GM12891 (cell line): ENCODE data around the gene CLIP3. TPM values are rescaled to one million over a fixed set of nuclear protein-coding genes. Genes with fewer than 3 reads are reported as not detected.
A peak's percentile ranks its signal among the peaks of the same experiment; 100 is the strongest.
"Not testable (repeated sequence)": the region's sequence is repeated elsewhere in the genome, so short reads cannot be mapped to it uniquely, and the experiment has no call there.

ENCODE experiments used
- DNase-seq: peaks from one replicate; pipeline ENCODE4 v3.0.0; 2011; ENCODE audit warnings: low spot score; ENCODE audit not compliant: insufficient read length
- FAIRE-seq: peaks from 2 replicates; lab custom pipeline; 2011; peaks lifted over from hg19 to GRCh38; lab: Jason Lieb, UNC
- PAX5 ChIP-seq: IDR thresholded peaks from 2 replicates; pipeline ENCODE4 v1.6.1; 2011; ENCODE audit warnings: low read length, moderate library complexity, mild to moderate bottlenecking; ENCODE audit not compliant: insufficient read depth, severe bottlenecking
- POLR2A ChIP-seq: IDR thresholded peaks from 2 replicates; pipeline ENCODE4 v1.6.1; 2011; ENCODE audit warnings: low read depth, low read length, control low read depth
- POLR2AphosphoS5 ChIP-seq: IDR thresholded peaks from 2 replicates; pipeline ENCODE4 v1.6.1; 2011; ENCODE audit warnings: low read depth, low read length, control low read depth
- POU2F2 ChIP-seq: IDR thresholded peaks from 2 replicates; pipeline ENCODE4 v1.6.1; 2011; ENCODE audit warnings: low read depth, mild to moderate bottlenecking, control low read depth, low read length, moderate library complexity
- SPI1 ChIP-seq: IDR thresholded peaks from 2 replicates; pipeline ENCODE4 v1.6.1; 2011; ENCODE audit warnings: low read depth, low read length, control low read depth
- TAF1 ChIP-seq: IDR thresholded peaks from 2 replicates; pipeline ENCODE4 v1.6.1; 2011; ENCODE audit warnings: low read depth, low read length, control low read depth
- polyA plus RNA-seq: library from polyadenylated mRNA; unstranded; fragments of >200 nt; gene quantifications from one replicate; pipeline ENCODE4 v1.2.1, GENCODE V29; 2012; ENCODE audit warnings: low read depth, missing spikeins, inconsistent platforms; ENCODE audit not compliant: missing spikeins

Gene CLIP3, protein sequence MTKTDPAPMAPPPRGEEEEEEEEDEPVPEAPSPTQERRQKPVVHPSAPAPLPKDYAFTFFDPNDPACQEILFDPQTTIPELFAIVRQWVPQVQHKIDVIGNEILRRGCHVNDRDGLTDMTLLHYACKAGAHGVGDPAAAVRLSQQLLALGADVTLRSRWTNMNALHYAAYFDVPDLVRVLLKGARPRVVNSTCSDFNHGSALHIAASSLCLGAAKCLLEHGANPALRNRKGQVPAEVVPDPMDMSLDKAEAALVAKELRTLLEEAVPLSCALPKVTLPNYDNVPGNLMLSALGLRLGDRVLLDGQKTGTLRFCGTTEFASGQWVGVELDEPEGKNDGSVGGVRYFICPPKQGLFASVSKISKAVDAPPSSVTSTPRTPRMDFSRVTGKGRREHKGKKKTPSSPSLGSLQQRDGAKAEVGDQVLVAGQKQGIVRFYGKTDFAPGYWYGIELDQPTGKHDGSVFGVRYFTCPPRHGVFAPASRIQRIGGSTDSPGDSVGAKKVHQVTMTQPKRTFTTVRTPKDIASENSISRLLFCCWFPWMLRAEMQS
- polyA plus RNA-seq: 2.0 TPM

DNA sequence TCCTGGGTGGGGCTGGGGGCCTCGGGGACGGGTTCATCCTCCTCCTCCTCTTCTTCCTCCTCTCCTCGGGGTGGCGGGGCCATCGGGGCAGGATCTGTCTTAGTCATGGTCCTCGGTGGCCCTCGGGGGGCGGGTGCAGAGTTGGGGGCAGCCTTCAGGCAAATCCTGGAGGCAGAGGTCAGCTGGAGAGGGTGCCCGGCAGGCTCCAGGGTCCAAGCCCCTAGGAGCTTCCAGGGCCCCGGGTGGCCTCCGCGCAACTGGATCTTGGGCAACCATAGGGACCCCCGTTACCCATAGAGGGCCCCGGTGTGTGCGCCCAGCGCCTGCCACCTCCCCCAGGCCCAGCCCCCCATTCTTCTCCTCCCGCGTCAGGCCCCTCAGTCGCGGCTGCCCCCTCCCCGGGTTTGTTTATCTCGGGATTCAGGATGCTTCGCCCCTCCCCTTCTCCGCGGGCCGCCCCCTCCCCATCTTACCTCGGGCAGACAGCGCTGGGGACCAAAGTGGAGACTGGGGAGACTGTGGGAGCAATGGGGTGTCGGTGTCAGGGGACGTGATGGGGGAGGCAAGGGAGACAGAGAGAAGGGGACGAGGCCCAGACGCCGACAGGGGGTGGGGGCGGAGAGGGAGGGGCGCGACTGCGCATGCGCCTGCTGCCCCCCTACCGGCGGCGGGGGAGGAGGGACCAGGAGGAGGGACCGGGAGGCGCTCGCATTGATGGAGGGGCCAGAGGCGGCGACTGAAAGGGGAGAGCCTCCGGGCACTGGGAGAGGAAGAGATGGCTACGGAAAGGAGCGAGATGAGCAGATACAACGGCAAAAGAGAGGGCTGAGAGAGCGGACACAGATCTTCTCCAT lies at the start of gene CLIP3:
Gene CLIP3, minus strand, starts transcription at position 623 of the 854 bp plus-strand sequence. Its CDS starts 516 bp downstream, at position 107.
- TF ChIP-seq PAX5 (no peak), SPI1 (no peak), POU2F2 (no peak), TAF1 (no peak)
- DNase-seq (peak; percentile 85), FAIRE-seq (no peak)

DNA sequence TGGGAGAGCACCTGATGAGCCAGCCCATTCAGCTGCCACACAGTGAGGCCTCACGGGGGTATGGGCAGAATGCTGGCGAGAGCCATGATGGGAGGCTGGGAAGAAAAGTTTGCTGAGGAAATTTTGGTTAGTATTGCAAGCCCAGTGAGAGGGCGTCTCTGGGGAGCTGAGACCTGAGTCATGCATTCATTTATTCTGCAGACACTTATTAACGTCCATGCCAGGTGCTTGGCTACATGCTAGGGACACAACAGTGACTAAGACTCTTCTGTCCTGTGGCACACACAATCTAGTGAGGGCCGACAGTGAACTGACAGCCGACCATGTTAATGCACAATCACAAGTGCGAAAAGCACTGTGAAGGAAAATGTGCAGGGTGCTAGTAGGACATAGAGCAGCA lies 49.2 kb upstream of the CLIP3 start:
- FAIRE-seq: no peak
- DNase-seq: no peak
- no peak for TF ChIP-seq TAF1
- TF ChIP-seq POLR2A: no peak
- TF ChIP-seq POLR2AphosphoS5: no peak
- TF ChIP-seq SPI1: no peak
- TF ChIP-seq PAX5: no peak
- TF ChIP-seq POU2F2: no peak

DNA sequence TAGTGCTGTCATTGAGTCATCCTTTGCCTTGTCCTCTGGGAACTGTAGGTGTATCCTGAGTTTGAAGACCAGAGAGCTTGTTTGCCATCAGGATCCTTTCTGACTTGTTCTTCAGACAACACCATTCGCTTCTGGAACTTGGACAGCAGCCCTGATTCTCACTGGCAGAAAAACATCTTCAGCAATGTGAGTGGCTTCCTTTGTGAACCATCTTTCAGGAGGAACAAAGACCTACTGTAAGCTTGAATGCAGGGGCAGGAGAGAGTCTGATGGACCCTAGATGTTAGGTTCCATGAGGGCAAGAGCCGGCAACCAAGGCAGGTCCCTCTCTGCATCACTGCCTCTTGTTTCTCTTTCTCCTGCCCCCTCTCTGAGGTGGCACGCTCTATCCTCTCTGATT lies 48.7 kb upstream of the CLIP3 start:
- DNase-seq (no peak), FAIRE-seq (no peak)

DNA sequence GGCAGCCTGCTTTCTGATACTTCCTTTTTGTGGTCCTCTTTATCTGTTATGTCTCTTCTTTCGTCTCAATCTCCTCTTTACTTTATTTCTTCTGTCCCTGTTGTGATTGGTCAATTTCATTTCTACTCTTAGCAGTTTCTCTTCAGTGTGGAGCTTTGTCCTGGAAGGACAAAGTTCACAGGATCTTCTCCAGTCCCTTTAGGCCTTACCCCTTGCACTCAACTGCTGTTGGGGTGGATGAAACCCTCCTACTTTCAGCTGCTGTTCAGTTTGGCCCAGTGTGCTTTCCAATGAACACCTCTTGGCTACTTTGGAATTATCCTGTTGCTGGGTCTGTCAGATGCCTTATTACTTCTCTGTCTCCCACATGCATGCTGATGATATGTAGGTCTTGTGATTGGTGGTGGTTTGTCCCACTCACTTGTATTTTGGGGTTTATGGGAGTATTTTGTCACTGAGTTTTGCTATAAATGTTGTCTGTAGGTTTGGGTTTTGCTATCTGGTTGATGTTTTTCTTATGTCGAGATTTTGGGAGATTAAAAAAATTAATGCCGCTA lies 46.8 kb upstream of the CLIP3 start:
- FAIRE-seq (peak; percentile 9), DNase-seq (no peak)
- no peak for TF ChIP-seq SPI1
- TF ChIP-seq POU2F2: no peak
- no peak for TF ChIP-seq PAX5
- no peak for TF ChIP-seq POLR2AphosphoS5
- TF ChIP-seq TAF1: no peak
- TF ChIP-seq POLR2A: no peak

More for the DNA sequence above, 48.7 kb upstream of the CLIP3 start:
- no peak for TF ChIP-seq TAF1
- TF ChIP-seq POLR2A: no peak
- no peak for TF ChIP-seq SPI1
- no peak for TF ChIP-seq POLR2AphosphoS5
- no peak for TF ChIP-seq POU2F2
- no peak for TF ChIP-seq PAX5

DNA sequence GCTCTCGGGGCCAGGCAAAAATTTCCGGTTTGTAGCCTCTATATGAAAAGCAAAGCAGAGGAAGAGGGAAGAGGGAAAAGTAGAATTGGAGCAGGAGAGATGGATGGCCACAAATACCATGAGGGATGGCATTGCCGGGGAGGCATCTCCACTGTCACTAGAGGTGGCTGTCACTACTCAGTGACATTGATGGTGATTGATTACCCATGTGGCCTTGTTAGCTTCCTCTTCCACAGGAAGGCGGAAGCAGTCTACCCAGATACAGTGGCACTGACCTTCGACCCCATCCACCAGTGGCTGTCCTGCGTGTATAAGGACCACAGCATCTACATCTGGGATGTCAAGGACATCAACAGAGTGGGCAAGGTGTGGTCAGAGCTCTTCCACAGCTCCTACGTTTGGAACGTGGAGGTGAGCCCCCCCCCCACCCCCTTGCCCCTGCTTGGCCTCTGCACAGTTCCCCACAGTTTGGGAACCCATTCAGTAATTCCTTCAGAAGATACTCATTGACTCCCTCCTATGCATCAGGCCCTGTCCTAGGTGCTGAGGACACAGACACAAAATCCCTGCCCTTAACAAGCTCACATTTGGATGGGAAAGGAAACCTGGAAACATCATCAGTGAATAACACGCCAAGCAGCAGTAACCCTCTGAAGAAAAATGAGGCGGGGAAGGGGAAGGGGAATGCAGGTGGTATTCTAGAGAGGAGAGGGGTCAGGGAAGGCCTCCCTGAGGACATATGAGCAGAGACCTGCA lies 40.6 kb upstream of the CLIP3 start:
- FAIRE-seq: no peak
- DNase-seq: no peak
- TF ChIP-seq POU2F2: no peak
- no peak for TF ChIP-seq PAX5
- TF ChIP-seq SPI1: no peak
- no peak for TF ChIP-seq POLR2AphosphoS5
- TF ChIP-seq TAF1: no peak
- TF ChIP-seq POLR2A: no peak

DNA sequence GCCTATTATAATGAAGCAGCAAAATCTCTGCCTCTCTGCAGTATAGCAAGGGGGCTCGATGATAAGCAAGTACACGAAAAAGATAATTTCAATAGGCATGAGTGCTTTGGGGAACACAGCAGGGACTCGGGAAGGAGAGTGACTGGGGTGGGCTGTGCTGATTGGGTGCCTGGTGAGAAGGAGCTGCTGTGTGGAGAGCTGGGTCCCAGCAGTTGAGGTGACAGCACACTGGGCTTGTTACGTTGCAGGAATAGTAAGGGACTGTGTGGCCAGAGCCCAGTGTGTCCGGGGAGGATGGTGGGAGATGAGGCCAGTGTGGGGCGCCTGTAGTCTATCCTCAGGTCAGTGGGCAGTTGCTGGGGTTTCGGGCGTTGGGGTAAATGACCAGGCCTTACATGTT lies 39.4 kb upstream of the CLIP3 start:
- TF ChIP-seq POLR2A (no peak), PAX5 (no peak), TAF1 (no peak), POLR2AphosphoS5 (no peak)
- FAIRE-seq (no peak), DNase-seq (no peak)

DNA sequence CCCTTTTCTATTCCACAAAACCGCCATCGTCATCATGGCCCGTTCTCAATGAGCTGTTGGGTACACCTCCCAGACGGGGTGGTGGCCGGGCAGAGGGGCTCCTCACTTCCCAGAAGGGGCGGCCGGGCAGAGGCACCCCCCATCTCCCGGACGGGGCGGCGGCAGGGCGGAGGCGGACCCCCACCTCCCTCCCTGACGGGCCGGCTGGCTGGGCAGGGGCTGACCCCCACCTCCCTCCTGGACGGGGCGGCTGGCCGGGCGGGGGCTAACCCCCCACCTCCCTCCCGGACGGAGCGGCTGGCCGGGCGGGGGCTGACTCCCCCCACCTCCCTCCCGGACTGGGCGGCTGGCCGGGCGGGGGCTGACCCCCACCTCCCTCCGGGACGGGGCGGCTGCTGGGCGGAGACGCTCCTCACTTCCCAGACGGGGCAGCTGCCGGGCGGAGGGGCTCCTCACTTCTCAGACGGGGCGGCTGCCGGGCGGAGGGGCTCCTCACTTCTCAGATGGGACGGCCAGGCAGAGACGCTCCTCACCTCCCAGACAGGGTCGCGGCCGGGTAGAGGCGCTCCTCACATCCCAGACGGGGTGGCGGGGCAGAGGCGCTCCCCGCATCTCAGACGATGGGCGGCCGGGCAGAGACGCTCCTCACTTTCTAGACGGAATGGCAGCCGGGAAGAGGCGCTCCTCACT lies 36.3 kb upstream of the CLIP3 start:
- not testable (repeated sequence) for FAIRE-seq, DNase-seq

DNA sequence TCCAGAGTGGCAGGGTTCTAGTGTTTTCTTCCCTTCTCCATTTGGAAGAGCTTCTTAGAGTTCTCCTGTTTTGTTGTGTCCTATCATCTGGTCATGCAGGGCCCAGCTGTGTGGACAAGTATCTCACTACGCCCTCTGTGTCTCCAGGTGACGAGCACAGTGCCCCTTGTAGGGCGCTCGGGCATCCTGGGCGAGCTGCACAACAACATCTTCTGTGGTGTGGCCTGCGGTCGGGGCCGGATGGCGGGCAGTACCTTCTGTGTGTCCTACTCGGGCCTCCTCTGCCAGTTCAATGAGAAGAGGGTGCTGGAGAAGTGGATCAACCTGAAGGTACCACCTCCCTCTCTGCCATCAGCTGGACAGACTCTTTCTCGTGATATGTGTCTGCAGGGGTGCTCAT lies 35.0 kb upstream of the CLIP3 start:
- FAIRE-seq (no peak), DNase-seq (no peak)
- no peak for TF ChIP-seq POU2F2

DNA sequence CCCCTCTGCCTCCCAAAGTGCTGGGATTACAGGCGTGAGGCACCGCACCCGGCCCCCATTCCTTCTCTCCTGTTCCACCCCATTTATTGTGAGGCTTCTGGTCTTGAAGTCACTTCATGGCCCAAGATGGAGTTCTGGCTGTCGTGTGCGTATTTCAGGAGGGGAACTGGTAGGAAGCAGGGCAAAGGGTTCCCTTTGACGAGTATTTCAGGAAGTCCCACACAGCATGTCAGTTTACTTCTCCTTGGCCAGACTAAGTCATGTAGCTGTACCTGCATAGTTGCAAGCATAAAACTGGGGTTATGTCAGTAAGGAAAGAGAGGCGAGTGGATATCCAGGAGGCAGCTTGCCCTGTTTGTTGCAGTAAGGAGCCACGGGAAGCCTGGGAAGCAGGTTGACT lies 32.2 kb upstream of the CLIP3 start:
- FAIRE-seq (no peak), DNase-seq (no peak)
- no peak for TF ChIP-seq PAX5
- TF ChIP-seq SPI1: no peak
- TF ChIP-seq POLR2A: no peak
- TF ChIP-seq TAF1: no peak
- no peak for TF ChIP-seq POU2F2
- no peak for TF ChIP-seq POLR2AphosphoS5
